Cerebellar nuclear complex (tissue), 1 donor: ENCODE data around the gene DLGAP4.

ENCODE experiments used
- DNase-seq, 2 experiments: peaks; one replicate each; lab custom pipeline; 2025; lab: John Stamatoyannopoulos, UW

Gene DLGAP4

DNA sequence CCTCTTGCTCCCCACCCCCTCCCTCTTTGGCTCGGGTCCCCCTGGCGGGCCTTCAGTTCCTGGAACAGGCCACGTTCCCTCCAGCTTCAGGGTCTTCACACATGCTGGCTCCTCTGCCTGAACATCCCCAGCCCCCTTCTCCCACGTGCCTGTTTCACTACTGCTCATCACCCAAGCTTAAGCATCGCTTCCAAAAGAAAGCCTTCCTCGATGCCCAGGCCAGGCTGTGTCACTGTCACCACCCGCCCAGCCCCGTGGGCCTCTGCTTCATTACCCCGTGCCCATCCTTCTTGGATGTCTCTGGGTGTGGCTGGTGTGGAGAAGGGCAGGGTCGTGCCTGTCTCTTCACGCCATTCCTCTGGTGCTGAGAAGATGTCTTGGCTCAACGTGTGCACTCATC lies 2.8 kb downstream of the DLGAP4 start:
- no peak for DNase-seq

DNA sequence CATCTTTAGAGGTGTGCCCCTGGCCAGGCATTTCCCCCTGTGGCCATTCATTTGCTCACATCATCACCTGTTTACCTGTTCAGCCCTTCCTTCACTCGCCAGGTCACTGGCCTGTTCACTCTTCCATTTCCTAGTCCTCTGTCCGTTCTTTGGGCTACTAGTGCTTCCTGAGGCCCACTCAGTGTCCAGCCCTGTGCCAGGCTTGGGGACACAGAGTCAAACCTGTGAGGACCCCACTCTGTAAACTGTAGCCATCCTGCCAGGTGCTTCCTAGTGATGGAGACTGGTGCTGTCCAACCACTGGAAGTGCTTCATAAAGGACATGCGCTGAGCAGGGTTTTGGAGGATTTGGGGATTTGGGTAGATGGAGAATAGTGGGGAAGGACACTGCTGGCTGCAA lies 3.5 kb downstream of the DLGAP4 start:
- no peak for DNase-seq

DNA sequence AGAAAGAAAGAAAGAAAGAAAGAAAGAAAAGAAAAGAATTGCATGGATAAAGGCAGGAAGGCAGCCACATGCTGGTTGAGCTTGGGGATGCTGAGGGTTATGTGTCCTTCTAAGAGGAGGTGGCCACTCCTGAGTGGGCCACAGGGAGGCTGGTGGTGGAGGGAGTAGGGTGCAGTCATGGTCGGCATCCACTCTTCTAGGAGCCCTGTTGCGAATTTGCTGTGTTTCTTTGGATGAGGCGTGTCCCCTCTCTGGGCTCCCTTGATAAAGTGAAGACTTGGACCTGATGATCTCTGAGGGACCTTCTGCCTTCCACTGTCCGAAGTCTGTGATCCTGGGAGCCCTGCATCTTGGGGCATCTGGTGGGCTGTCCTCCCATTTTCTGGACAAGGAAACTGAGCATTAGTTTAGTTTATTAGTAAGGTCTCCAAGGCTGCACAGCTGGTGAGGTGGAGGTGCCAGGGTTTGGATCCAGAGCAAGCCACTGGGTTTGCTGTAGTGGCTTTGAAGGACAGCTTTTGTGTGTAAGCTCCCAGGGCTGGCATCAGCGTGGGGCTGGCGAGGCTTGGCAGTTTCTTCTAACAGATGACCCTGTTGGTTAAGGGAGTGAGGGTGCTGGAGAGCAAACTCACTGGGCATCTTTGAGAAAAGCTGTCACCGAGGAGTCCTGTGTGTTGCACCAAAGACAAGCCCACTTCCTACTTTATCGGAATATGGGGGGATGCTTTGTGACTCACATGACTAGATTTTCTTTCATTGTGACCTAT lies 4.3 kb downstream of the DLGAP4 start:
- DNase-seq: no peak

DNA sequence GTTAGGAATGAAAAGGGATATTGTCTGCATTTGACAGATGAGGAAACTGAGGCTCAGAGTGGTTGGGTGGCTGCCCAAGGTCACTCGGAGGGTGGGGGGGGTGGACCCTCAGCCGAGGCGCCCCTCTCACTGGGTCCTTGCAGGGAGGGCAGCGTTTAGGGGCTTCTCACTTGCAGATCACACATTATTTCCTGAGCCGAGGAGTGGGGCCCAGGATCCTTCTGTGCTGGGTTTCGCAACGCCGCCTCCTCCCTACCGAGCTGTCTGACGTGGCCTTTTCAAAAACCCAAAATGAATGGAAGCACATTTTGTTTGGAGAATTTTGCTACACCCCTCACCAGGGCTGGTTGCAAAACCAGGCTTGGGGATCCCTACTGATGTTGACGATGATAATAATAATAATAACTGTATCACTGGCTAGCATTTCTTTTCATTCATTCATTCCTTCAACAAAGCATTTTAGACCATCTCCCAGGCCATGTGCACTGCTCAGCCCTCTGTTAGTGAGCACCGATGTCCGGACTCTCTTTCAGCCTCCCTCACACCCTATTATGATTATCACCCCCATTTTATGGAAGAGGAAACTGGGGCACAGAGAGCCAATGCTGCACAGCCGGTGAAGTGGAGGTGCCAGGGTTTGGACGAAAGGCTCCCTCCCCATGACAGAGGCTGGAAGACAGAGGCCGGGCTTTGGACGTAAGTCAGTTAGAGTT lies 5.2 kb downstream of the DLGAP4 start:
- DNase-seq: no peak

DNA sequence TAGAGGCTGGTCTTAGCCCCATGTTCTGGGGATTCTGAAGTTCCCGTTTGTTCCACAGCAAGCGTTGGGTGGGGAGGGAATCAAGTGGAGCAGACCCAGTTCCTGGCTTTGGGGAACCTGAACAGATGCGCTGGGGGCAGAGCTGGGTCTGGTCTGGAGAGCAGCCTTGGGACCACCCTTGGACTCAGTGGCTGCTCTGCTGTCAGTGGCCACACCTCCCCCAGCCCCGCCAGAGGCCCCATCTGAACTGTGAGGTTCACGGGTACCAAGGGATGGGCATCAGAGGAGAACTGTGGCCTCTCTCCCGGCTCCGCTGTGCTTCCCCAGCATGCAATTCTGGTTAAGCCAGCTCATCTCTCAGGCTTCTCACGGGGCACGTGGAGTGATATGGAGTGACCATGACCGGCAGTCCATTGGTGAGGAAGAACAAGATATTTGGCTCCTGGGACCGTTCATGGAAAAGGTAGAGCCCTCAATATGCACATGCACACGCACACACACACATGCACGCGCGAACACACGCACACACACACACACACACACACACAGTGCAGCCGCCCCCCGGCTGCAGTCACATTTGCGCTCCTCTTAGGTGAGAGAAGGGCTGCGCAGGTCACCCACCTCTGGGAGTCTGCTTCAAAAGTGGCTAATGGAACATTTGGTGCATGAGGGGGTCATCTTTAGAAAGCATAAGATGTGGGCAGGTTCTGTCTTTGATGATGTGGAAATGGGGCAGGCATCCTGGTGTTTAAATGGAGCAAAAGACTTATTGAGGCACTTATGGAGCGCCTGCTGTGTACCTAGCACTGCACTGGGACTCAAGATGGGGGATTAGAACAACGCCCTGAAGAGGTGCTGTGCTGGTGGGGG lies 6.0 kb downstream of the DLGAP4 start:
- no peak for DNase-seq

DNA sequence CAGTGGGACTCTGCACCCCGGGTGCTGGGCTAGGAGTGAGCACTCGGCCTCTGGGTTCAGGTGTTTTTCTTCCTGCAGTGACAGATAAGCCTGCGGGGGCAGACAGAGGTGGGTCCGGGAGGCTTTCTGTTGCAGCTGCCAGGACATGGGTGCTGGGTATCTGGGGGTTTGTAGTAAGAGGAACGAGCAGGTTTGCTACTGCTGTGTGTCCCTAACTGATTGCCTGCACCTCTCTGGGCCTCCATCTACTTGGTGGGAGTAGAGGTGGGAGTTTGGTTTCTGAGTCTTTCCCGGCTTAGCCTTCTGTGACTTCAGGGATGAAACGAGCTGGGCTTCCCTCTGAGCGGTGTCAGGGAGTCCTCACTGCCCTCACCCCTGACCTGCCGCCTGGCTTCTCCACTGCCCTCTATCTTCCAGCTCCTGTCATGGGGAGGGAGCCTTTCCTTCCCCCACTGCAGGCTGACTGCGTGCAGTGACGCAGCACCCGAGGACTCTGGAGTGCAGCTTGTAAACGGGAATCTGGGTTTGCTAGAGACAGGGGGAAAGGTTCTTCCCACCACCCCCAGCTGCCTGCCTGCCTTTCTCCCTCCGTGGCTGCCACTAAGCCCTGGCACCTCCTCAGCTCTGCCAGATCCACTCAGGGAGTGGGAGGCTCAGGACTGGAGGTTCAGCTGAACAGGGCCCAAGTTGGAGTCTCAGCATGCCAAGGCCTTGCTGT lies 6.7 kb downstream of the DLGAP4 start:
- no peak for DNase-seq

DNA sequence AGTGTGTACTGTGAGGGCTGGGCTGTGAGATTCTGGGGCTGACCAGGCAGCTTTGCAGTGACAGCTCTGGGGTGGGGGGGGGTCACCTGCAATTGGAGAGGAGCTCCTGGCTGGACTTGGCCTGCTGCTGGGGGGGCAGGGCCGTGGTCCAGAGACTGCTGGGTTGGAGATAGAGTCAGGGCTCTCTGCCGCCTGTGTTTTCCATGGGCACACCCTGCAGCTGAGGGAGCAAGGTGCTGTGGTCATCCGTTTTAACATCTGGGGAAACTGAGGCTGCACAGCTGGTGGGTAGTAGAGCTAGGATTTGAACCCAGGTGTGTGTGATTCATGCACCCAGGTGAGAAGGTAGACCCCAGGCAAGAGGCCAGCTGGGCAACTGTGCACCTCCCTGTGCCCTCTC lies 7.3 kb downstream of the DLGAP4 start:
- DNase-seq: no peak

DNA sequence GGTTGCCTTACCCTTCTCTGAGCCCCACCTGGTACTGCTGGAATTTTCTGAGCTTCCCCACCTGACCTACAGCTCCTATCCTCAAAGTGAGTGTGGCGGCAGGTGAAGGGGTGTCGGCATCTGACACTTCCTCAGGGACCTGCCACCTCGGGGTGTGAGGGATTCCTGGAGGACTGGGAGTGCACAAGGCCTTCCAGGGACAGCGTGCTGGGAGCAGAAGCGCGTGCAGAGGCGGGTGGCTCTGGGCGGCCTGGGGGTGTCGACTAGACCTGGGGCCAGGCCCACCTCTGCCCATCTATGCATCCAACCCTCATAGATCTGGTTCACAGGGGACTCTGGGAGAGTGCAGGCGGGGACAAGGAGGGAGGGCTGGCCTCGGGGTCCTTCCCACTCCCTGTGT lies 7.8 kb downstream of the DLGAP4 start:
- DNase-seq: no peak

DNA sequence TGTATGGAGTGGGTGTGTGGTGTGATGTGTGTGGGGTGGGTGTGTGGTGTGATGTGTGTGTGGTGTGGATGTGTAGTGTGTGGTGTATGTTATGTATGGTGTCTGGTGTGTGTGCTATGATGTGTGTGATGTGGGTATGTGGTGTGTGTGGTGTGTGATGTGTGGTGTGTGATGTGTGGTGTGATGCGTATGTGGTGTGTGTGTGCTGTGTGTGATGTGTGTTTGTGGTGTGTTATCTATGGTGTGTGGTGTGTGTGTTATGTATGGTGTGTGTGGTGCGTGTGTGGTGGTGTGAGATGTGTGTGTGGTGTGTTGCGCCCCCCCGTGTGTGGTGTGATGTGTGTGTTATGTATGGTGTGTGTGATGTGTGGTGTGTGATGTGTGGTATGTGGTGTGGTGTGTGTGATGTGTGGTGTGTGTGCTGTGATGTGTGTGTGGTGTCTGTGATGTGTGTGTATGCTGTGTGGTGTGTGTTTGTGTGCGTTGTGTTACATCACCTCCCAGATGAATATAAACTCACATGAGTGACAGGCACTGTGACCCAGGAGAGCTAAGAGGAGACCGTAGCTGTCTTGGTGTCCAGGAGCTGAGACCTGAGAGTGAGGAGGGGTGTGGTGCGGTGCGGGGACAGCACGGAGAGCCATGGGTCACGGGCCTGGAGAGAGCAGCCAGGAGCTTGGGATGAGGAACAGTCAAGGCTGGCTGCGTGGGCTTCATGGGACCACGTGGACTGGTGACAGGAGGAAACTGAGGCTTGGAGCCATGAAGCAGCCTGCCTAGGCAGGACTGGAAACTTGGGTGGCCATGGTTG lies 8.8 kb downstream of the DLGAP4 start:
- DNase-seq: no peak

DNA sequence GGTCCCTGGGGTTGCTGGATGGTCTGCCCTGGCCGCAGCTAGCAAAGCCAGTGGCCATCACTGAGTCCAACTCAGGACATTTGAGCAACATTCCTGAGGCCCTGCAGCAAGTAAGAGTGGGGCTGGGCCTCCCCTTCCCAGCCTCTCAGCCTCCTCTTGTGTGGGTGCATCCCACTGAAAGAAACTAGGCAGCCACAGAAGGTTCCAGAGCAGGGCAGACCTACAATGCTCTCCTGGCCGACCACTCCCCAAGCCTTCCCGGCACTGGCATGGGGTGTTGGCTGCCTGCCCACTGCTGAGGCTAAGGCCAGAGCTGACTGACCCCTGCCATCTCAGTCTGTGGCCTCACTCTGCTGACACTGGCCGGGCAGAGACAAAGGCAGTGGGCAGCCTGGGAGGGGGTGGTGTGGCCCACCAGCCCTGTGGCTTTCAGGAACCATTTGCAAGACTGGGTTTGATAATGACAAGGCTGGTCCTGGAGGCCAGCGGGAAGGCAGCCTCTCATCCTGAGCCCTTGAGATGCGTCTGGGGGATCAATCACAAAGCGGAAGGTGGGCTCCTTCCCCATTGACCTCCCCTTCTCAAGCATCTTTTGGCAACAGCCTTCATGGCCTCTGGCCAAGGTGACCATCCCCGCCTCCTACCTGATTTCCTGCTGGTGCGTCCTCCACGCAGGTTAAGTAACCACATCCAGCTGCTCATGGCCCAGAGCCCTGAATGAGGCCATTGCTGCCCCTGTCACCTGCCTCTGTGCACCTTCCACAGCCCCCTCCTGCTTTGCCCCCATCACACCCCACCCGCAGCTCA lies 9.6 kb downstream of the DLGAP4 start:
- DNase-seq: no peak

DNA sequence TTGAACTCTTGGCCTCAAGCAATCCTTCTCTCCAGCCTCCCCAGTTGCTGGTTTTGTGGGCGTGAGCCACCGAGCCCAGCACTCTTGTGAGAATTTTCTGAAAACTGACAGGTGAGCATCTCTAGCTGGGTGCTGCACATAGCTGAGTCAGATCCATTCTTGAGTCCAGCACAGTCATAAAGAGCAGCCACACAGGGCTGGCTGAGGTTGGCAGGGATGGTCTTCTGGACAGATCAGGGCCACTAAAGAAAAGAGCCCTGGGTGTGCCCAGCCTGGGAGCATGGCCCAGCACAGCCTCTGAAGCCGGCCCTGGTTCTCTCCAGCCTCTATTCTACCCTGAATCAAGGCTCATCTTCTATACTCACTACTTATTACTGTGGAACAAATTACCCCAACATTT lies 11.5 kb downstream of the DLGAP4 start:
- DNase-seq: no peak

DNA sequence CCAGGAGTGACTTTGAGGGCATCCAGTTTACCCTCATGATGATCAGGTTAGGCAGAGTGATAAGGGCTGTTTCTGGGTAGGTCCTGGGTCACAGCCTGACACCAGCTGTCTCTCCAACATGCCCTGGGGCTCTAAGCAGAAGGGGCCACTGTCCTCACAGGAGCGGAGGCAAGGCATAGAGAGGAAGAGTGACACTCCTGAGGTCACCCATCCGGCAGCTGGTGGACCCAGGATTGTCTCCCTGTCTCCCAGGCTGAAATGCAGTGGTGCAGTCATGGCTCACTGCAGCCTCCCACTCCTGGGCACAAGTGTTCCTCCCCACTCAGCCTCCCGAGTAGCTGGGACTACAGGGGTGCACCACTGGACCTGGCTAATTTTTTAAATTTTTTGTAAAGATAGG lies 12.0 kb downstream of the DLGAP4 start:
- no peak for DNase-seq

DNA sequence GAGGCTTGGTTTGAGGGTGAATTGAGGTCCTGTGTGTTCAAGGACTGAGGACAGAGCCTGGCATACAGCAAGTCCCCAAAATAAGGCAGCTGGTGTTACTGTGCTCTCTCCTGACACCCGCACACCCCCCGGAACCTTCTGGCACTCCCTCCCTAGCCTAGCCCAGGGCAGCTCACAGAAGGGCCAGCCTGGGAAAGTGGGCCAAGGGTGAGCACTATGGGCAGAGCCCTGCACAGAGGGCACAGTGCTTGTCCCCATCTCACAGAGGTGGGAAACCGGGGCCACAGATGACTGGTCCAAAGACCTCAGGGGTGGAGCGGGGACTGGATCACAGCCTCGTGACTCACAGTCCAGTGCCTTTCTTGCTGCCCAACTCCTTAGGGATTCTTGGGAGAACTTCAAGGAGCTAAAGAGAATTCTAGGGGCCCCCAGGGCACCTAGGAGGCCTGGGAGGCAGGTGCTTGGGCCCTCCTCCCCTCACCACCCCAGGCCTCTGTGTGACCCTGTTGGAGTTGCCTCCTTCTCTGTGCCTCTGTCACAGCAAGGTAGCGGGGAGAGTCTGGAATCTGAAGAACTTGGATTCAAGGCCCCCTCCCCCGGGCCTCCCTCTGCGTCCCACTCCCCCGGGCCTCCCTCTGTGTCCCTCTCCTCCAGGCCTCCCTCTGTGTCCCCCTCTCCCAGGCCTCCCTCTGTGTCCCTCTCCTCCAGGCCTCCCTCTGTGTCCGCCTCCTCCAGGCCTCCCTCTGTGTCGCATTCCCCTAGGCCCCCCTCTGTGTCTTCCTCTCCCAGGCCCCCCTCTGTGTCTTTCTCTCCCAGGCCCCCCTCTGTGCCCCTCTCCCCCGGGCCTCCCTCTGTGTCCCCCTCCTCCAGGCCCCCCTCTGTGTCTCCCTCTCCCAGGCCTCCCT lies 13.5 kb downstream of the DLGAP4 start:
- no peak for DNase-seq

DNA sequence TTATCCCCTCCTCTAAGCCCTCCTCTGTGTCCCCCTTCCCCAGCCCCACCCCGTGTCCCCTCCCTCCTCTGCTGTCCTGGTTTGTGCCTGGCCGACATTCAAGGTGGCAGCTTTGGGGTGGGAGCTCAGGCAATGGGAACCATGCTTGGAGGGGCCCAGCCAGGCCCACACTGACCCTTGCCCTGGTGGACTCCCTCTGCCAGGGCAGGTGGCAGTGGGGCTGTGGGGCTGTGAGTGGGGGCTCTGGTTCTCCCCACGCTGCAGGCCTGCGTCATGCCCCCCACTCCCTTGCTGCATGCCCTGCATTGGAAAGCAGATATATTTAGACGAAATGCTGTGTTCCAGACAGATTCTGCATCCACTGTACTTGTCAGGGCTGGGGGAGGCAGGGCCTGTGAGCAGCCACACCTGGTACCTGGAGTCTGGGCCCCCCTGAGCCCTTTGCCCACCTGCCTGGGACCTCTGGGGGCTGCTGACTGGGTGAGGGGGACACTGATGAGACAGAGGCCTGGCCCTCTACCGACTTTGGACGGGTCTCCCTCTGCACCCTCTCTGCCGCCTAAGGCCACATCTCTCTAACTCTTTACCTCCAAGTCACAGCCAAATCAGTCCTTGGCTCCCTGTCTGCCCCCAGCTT lies 14.2 kb downstream of the DLGAP4 start:
- DNase-seq: no peak

DNA sequence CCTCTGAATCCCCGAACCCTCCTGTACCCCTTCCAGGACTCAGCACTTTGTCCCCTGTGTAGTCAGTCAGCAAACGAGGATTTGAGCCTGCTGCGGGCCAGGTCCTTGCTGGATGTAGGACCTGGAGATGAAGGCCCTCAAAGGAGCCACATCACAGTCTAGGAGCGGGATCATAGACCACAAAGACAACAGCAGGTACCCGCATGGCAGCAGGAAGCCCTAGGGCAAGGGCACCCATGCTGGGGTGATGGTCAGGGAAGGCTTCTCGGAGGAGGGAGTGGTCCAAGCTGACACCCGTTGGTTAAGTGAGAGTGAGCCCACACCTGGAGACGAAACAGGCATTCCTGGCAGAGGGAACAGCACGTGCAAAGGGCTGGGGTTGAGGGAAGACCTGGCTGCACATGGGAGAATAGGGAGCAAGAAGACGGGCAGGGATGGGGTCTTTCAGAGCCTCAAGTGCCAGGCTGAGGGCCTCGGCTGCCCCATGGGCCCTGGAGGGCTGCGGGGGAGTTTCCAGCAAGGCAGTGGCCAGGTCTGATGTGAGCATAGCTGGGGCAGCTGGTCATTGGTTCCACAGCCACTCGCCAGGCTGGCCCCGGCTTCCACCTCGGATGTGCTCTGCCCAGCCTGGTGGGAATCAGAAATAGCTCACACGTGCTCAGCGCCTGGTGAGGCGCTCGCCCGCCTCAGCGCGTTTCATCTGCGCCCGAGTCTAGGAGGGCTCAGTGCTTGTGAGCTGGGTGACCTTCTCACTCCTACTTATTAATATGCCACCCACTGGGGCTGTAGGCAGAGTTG lies 15.0 kb downstream of the DLGAP4 start:
- no peak for DNase-seq

DNA sequence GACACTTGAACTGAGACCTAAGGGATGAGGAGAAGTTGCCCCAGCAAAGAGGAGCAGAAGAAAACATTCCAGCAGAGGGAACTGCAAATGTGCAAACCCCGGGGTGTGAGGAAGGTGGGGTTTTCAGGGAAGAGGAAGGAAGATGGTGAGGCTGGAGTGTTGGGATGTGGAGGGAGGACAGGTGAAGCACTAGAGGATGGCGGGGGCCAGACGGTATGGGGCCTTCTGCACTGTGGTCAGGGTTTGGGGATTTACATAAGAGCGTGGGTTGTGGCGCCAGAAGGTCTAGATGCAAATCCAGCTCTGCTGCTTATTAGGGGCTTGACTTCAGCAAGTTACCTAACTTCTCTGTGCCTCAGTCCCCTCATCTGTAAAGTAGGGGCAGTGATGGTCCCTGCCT lies 16.0 kb downstream of the DLGAP4 start:
- no peak for DNase-seq

DNA sequence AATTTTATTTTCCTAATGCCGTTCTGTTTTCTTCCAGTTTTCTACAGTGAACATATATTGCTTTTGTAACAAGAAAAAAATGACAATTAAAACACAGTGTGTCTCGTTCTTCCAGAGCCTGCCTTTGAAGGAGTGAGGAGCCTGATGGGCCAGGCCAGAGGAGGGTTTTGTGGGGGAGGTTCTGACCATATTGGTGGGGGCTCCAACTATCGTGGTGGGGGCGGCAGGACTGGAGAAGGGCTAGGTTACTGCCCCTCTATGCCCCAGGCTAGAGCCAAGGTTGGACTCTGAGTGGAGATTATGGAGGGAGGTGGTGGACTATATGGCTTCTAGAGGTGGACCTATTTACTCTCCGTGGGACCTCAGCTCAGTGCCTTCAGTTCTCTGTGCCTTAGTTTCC lies 24.0 kb downstream of the DLGAP4 start:
- DNase-seq: no peak

DNA sequence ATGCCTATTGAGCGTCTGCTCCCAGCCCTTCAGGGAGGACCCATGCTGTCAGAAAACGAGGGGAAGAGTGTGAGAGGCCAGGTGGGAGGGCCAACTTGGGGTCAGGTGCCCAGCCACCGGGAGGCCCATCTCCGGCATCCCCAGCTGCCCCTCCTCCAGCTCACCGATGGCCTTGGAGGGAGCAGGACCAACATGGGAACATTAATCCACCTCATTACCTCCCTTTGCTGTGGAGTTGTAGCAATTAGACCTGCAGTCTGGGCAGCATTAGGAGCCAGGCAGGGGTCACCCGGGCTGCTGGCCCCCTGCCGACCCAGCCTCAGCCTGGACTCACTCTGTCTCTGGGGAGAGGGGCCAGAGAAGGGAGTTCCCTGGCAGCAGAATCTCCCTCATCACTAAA lies 25.1 kb downstream of the DLGAP4 start:
- DNase-seq: no peak
